NK-92 treated with Interleukin-12 subunit alpha and Interleukin-12 subunit beta, amount 100 ng/mL, for 24 hours (cell line): ENCODE results near the gene JAKMIP2.

Experiments
- DNase-seq: peaks from one replicate; lab custom pipeline; 2025; lab: John Stamatoyannopoulos, UW

JAKMIP2 gene

DNA sequence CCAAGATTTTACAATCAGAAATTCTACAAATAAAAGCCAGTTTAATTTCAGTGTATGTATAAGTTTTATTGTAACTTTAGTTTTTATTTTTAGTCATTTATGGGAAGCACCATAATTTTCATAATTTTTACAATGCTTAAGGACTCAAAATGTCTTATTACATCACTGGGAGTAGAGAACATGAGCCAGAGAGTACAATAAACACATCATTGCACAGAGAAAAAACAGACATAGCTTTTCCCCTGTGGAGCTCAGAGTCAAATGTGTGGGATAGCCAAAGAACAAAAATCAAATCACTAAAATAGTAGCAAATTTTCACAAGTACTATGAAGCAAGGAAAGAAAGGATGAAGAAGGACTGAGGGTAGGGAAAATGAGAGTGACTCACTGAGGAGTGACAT is 5.5 kb upstream of the JAKMIP2 start:
- DNase-seq, result no peak

DNA sequence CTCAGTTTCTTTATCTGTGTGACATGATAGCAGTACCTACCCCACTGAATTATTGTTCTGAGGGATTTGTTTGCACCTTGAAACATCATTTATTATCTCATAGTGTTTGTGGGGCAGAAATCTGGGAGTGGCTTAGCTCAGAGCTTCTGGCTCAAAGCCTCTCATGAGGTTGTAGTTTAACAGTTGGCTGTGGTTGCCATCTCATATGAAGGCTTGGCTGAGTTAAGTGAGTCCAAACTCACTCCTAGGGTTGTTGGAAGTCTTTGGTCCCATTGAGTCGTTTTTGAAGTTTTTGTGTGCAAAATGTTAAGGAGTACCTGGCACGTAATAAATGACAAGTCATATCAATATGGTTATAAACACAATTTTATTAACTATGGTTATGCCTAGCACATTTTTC is 3.6 kb upstream of the JAKMIP2 start:
- DNase-seq, result no peak

DNA sequence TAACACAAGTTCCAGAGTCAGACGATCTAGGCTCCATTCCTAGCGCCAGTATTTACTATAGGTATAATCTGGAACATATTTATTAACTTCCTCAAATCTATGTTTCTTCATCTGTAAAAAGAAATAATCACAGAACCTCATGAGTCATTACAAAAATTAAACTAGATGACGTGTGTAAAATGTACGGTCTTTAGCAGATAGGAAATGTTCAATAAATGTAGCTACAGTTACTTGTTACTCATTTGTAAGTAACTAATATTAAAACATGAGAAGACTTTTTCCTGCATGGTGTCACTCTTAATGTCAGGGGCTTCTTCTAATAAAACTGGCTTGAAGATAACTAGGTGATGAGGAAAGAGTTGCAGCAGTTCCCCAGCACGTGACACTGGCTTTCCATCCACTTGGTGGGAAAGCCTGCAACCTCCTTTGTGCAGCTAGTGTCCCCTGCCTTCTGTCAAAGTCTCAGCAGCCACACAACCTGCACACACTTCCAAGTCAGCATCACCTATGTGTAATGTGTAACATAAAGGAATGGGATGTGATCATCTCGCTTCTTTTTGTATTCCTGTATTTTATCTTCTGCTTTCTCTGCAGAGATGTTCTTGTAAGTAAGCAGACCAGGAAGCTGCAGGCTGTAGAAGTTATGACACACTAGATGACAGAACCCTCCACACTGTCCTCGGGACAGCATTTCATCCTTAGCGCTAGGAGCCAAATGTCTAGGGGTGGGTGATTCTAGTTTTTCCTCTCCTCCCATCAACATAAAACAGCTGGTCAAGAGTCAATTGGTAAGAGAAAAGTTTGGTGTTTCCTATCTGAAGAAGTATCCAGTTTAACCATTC is 1.8 kb upstream of the JAKMIP2 start:
- DNase-seq, result no peak

DNA sequence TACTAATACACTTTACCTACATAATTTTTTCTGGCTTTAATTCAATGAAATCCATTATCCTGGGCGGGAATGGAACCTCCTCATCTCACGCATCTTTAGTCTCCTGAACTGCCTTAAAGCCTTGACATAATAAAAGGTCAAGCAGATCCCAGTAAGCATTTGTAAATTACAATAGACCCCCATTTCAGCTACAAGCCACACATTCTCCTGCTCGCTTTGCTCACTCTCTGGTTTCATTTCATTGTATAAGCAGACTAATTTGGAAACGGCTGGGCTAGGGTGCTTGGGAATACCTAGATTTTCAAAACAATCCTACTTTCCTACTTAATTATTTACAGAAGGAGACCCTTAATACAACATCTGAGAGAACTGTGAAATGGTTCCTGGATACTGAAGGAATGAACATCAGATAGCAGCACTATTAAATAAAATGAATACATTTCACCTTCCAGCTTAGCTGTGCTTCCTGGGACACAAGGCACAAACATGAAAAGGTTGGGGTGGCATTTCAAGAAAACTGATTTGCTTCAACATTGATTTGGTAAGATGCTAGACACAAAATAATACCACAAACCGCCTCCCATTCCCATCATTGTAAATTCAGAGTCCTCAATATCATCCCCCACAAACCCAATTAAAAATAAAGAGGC is 1.5 kb downstream of the JAKMIP2 start:
- no peak for DNase-seq

DNA sequence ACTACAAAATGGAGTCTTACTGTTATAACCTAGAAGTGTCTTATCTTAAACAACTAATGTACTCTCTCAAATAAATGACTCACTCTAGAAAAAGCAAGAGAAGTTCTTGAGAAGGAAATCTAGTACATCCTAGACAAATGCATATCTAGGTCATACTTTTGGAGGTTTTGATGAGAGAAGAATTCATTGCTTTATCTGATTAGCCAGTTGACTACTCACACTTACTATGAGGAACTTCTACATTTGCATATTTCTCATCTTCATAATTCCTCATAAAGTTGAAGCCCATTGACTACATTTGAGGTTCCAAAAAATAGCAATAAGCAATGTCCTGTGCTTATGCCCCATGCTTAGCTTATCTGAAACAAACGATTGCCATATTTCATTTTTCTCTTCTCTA is 2.8 kb downstream of the JAKMIP2 start:
- no peak for DNase-seq

DNA sequence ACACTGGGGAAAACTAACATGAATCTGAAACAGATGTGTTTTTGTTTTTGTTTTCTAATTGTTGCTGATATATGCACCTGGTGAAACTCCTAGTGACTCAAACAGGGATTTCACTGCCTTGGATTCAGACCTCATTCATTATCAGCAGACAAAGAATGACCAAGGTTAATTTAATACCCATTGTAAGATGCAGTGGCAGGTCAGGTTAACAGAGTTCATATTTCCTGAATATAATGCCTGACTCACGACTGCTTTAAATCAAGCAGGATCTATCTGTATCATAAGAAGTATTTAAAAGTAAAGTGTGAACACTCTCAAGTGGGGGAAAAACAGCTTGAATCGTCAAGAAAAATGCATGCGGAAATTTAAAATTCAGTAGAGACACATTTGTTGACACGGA is 5.5 kb downstream of the JAKMIP2 start:
- no peak for DNase-seq

DNA sequence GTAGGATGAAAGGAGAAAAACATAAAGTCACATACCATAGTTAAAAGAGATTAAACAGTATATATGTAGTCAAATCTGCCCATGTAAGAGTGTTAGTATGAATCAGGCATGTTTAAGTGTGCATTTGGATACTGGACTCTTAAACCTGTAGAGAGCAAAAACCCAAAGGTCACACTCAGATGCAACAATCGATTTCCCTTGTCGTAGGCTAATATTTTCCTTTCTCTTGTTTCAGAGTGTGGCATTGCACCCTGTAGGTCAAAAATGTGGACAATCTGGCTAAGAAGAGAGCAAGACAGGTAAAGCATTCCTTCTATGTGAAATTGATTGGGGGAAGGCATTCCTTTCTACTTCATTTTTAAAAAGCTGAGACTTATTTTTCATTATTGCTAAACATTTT is 8.9 kb downstream of the JAKMIP2 start:
- DNase-seq, result no peak

DNA sequence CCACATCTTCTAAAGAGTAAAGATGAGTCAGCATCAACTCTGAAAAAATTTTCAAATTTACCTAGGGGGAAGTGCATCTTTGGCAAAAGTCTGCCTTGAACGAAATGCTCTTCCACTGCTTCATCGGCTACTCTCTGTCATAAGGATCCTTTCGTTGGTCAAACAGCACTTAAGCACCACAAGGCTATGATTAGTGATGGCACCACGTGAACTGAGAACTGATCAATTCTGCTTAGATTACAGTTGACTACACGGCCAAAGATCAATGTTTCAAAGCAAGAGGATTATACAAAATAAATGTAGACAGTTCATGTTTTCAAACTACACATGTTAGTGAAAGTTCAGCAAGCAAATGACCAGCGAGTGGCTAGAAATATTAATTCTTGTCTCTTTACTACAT is 9.4 kb downstream of the JAKMIP2 start:
- no peak for DNase-seq

DNA sequence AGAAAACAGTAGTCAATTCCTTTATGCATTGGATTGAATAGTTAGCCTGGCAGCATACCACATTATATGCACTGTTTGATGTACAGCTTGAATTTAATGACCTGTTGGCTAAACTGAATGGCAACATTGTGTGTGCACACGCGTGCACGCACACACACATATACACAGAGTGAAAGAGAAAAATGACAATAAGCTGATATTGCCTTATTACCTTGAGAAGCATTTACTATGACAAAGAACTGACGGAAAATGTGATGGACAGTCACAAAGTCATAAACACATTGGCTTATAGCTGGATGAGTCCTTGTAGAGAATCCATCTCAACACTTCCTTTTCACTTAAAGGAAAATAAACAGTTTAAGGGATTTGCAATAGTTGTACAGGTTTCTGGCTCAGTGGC is 15.5 kb downstream of the JAKMIP2 start:
- no peak for DNase-seq

DNA sequence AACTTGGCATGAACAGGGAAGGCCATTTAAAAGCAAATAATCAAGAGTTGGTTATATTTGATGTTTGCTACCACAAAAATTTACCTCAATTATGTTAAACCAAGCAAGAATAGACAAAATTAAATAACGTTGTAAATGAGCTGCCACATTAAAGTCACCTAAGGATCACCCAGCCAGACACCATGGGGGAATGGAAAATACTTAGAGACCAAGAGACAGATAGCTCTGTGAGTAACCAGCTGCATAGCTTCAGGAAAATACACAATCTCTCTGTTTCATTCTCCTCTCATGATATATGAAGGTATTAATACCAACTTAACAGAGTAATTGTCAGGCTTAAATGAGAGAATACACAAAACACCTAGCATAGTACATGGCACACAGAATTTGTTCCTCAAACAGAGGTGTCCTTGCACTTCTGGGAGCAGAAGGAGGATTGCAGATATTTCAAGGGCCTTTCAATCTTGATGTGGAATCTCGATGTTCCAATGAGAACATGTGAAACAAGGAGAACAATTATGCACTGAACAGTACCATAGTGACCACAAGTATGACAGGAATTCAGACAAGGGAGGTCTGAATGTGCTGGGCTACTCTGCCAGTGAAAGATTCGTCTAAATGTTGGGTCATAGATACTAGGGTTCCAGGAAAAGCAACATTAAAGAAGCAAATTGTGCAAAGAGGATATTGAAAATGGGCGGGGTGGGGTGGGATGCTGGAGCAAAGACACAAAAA is 18.6 kb downstream of the JAKMIP2 start:
- no peak for DNase-seq

DNA sequence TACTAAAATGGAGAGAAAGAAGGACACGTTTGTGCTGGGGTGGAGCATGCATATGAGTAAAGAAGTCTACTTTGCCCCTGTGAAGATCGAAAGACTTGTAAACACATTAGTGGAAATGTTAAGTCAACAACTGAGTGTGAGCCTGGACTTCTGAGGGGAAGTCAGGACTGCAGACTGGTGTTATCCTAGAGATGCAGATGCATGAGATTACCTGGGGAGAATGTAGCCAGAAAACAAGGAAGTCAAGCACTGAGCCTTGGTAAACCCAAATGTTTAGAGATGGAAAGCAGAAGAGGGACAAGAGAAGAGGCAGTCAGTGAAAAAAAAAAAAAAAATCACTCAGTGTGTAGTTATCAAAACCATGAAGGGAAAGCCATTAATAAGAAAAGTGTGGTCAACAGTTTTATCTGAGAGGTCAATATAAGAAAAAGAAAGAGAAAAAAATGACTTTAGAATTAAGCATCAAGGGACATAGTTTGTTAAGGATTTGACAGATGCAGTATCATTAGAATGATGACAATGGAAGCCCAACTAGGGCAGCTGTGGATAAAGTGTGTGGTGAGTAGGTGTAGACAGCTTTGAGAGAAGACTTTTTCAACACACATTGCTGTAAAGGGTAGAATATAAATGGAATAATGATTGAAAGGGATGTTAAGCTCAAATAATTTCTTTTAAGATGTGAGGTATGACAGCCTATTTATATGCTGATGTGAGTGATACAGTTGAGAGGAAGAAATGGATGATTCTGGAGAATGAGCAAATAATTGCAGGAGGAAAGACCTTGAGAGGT is 22.2 kb downstream of the JAKMIP2 start:
- no peak for DNase-seq

DNA sequence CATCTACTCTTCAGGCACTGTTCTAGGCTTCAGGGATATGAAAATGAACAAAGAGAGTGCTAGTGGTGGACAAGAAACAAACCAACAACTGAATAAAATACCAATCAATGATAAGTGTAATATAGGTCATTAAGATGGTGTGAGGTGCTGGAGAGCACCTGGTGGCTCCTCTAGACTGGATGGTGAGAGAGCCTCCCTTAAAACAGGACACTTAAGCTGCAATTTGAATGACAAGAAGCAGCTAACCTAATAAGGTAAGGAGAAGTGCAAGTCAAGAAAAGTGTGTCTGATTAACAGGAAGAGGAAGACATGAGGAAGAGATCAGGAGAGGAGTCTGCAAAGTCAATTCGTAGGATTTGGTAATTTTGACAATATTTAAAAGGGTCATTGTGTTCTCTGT is 23.1 kb downstream of the JAKMIP2 start:
- DNase-seq, result no peak

DNA sequence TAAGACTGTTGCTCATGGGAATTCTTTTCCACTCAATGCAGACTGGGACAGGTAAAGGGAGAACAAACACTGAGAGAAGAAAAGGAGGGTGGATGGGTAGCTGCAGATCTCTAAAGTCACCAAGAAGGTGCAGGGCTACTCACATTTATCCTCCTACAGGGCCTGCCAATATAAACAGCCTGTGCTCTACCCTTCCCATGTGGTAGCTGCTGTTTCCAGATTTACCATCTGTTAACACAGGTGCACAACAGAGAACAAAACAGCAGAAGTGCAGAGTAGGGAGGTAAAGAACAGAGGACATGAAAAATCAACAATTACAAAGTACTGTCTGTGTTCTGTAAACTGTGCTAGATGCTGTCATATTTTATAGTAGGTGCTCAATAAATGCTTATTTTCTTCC is 26.0 kb downstream of the JAKMIP2 start:
- no peak for DNase-seq

DNA sequence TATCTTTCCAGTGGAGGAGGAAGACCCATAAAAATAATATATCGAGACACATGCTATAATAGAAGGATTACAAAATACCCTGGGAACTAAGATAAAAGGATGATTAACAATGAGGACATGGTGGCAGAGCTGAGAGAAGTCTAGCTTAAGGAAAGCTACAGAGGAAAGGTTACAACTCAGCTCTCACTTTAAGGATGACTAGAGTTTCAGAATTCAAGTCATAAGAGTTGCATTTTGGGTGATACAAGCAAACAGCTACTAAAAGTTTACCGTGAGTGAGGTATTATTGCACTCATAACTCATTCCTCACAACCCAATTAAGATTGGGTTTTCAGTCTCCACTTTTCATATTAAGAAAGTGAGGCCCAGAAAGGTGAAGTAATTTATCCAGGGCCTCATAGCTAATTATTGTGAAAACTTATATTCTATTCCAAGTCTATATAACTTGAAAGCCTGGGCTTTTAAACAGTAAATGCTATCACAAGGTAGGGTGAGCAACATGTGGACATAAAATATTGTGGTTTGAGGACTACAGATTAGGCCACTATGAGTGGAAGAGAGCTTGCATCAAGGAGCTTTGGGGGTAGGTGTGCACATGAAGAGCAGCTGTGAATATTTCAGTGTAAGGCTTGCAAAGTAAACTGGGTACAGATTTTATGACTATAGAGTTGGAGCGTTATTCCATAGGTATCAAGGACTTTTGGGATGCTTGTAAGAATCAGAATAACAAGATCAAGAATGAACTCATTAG is 28.0 kb downstream of the JAKMIP2 start:
- no peak for DNase-seq

DNA sequence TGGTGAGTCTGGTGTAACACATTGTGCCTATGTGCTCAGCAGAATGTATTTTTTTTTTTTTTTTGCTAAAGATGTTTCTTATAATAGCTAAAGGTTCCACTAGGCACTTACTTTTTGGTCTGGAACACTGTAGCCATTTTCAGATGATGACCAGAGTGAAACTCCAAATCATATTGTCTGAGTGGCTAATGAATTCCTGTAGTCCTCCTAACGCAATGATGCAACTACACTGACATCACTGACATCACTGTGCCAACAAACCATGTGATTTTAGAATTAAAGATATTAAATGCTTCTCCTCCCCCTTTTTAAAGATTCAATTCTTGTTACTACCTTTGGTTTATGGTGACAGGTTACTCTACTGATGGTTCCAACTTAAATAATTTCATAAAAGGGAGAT is 28.8 kb downstream of the JAKMIP2 start:
- DNase-seq, result no peak

DNA sequence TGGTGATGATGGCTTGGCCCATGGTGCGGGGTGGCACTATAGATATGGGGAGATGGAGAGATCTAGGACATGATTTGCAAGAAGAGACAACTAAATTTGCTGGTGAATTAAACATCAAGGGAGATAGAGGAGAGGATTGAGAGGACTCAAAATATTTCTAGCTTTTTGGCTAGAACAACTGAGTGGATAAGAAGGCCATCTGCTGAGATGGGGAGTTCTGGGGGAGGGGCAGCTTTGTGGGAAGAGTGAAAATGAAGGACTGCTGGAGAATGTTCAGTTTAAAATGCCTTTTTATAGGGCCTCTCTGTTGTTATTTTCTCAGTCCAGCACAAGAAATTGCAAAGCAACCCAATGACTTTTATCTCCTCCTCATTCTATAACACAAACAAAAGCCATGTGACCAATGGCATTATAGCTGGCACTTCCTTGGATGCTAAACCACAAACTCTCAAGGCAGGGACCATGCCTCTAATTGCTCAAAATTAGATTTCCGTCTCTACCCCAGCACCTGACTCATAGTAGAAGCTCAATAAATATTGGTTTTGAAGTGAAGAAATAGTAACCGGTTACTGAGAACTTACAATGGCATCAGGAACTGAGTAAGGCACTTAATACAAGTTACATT is 29.8 kb downstream of the JAKMIP2 start:
- DNase-seq, result no peak

DNA sequence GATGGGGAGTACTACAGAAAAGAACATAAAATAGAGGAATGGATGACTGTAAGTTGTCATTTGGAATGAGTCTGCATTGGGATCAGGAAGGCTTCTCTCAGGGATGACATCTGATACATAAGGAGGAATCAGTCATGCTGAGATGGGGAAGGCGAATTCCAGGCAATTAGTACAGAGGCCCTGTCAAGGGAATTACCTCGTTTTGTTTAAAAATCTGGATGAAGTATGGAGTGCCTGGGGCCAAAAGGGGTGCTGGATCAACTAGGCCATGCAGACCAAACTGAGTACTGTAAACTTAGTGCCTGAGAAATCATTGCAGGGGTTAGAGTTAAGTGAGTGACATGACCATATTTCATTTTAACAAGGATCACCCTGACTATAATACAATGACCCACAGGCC is 30.5 kb downstream of the JAKMIP2 start:
- DNase-seq, result no peak

DNA sequence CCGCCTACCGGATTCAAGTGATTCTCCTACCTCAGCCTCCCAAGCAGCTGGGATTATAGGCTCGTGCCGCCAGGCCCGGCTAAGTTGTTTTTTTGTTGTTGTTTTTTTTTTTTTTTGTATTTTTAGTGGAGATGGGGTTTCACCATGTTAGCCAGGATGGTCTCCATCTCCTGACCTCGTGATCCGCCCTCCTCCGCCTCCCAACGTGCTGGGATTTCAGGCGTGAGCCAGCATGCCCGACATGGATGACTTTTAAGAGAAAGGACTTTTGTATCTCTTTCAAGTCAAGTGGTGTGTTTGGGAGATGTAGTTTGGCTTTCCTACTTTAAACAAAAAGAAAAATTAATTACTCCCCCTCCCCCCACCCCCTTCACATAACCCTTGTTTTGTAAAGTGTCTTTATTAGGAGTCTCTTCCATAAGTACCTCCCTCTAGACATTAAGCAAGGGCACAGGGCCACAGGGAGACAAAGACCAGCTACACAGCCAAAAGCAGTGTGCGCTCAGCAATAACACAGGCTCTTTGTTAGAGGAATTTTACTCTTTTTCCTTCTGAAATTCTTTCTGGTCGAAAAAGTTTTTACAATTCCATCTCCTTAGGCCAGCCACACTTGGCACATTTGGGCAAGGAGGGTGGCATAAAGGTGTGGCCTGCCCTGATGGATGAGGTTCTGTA is 31.2 kb downstream of the JAKMIP2 start:
- DNase-seq, result no peak

DNA sequence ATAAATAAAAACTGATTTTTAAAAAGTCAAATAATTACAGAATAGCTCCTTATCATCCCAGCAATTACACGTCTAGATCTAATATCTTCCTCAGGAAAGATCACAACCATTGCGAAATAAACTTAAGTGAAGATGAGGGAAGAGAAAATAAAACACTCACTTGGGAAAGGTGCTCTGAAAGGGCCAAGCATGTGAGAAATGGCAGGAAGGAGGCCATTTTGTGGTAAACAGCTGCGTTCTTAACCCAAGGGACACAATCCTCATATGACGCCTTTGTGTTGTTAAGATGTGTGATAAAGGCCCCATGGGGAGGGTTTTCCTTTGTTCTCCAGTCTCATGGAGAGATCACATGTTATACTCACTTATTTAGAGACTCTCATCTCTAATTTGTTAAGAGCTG is 32.5 kb downstream of the JAKMIP2 start:
- DNase-seq, result no peak

DNA sequence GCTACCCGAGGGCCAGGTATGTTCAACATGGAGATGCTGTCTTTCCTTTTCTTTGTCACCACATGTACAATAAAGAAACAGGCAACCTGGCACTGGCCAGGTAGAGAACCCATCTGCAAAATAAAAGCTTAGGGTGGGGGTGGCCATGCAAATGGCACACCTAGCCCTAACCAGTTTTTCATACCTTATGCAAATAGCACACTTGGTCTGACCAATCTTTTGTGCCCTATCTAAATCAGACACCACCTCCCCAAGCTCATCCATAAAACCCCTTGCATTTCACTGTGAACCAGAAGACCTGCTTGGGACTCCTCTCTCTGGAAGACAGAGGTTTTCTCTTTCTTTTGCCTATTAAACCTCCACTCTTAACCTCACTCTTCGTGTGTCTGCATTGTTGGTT is 33.9 kb downstream of the JAKMIP2 start:
- no peak for DNase-seq

DNA sequence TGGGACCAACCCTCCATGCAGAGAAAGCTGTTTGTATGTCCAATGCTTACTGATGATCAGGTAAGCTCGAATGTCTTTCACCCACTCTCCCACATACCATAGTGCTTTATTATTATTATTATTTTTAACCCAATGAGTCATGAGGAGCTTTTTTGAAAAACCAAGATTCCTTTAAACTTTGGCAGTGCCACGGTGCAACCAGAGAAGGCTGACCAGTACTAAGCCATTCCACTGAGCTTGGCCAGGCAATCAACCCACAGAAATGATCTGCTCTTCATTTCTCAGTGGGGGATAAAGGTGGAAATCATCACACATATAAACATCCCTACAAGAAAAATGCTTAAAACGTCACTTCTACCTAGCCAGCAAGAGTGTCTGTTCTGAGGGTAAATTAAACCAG is 35.5 kb downstream of the JAKMIP2 start:
- no peak for DNase-seq
